OCI-M1 (cell line): ENCODE data around the gene CPEB4.

Experiments
- DNase-seq: peaks from one replicate; lab custom pipeline; 2025; lab: John Stamatoyannopoulos, UW

CPEB4 gene

DNA sequence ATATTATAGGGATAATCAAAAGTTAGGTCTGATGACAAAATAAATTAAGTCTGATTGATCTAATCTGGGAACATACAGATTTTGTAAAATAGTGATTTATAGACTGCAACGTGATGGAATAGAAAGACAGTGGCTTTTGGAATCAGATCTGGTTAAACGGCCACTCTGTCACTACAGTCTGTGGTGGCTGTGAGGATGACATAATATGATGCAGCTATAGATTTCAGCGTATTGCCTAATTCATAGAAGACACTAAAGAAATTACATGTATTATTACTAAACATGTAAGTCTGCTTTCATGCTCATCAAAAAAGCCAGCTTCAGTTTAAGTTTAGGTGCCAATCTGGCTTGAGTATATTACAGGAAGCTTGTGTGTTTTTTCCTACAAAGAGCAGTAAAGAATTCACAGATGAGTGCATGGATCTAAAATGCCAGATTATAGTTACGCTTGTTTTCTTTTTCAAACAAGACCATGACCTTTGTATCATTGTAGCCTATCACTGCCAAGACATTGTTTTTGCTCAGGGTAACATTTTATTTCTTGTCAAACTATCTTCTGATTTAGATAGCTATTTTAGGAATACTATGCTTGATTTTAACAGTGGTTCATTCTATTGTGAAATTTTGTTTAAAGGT lies 25.7 kb downstream of the CPEB4 start:
- DNase-seq: peak; percentile 83

GRCh38 chr5:173915310-173916014 lies 27.3 kb downstream of the CPEB4 start:
- peak; percentile 42 for DNase-seq

GRCh38 chr5:173916233-173916632 lies 28.1 kb downstream of the CPEB4 start:
- DNase-seq: peak; percentile 32

- DNase-seq: peak; percentile 96
Measured at GRCh38 chr5:173917788-173918786, 29.9 kb downstream of the CPEB4 start.

GRCh38 chr5:173919443-173919842 lies 31.3 kb downstream of the CPEB4 start:
- DNase-seq: no peak

GRCh38 chr5:173920024-173920753 lies 32.0 kb downstream of the CPEB4 start:
- DNase-seq: no peak

DNA sequence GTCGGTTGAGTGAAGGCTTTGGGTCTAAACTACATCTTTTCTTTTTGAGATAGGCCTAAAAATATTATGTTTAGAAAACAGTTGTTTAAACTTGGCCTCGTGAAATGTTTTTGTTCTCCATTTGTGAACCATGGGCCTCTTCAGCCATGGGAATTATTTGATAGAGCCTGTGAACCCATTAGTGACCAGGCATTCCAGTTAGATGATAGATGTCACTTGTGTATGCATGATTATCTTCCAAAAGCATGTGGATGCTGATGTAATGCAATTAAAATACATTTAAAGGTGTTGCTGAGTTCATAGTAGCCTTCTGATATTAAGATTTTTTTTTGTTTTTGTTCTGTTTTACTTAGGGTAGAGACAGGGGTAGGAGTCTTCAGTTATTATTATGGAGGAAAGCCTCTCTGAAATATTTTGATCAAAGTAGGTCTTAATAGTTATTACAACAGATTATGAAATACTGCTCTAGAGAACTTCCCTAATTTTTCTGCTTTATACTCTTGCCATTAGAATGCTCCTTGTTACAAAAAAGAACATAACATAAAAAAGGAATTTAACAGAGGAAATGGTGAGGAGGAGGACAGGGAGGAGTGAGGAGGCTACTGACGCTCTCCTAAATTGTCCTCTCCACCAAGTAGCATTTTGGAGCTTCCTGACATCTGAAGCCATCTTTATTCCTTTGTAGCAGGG lies 32.9 kb downstream of the CPEB4 start:
- no peak for DNase-seq

- DNase-seq: no peak
Measured at GRCh38 chr5:173922527-173922926, 34.4 kb downstream of the CPEB4 start.

DNA sequence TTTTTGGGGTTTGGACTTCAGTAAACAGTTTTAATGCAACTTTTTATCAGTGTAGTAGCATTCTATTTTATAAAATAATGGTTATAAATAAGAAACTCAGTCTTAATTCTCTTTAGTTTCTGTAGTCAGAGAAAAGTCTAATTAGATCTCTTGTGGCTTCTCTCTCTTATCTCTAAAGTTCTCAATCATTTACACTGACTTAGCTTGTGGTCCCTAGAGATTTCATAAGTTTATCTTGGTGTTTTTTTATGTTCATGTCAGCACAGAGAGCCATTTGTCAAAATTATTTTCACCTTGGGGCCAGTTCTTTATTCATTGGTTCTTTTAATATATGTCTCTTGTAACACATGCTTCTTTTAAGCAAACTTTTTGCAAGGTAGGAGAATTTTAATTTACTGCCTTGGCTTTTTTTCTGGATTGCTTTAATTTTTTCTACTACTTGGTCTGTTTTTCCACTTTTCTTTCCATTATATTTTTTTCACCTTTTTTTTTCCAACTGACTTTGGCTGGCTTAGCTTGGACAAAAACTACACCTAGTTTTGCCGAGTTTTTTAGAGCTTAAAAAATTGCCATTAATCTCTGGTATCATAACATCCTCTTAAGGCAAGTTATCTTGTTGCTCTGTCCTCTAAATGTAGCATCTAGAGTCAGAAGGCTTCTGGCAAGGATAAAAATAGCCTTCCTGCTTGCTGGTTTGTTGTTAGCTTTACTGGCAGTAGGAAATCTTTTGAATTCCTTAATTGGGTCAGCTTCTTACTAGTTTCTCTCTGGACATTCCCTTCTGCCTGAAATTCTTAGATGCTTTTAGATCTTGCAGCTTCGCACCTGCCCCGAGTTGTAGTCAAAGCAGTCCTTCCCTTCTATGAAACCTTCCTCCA lies 35.3 kb downstream of the CPEB4 start:
- peak; percentile 43 for DNase-seq

DNA sequence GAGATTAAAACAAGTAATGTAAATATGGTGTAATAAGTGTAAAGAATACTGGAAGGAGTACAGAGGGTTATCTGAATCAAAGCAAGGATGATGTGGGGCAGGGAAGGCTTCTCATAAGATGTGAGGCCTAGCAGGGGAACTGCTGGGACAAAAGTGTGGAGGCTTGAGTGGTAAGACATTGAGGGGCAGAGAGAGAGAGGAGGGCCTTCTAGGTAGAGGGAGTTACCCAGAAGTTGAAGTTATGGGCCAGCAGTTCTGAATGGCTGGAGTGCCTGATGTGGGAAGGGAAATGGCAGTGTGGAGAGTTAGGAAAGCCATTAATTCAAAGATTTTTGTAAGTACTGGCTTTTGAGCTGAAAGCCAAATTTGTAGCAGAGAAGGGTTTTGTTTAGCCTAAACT lies 36.8 kb downstream of the CPEB4 start:
- DNase-seq: no peak

DNA sequence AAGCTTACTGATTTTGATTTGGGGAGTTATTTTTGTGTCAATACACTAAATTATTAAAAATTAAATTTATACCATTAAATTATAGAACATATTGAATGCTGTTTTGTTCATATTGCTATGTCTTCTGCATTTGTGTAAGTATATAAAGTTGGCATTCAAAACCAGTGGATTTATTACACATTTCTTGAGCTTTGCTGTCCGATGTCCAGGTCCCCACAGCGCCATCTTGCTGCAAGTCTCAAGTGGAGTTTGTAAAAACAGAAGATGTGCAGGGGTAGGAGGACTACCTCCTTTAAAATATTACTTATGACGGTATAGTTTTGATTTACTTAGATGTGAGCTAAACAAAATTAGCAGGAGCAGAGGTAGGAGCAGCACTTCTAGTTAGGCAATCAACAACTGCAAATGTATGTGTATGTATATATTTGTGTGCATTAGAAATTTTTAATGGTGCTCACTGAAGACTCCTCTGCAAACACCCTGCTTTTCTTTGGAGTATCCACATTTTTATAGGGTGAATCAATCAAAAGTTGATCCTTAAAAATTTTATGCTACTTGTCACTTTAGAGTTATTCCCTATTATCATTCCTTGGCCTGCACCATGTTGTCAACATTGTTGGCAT lies 37.4 kb downstream of the CPEB4 start:
- peak; percentile 72 for DNase-seq

DNA sequence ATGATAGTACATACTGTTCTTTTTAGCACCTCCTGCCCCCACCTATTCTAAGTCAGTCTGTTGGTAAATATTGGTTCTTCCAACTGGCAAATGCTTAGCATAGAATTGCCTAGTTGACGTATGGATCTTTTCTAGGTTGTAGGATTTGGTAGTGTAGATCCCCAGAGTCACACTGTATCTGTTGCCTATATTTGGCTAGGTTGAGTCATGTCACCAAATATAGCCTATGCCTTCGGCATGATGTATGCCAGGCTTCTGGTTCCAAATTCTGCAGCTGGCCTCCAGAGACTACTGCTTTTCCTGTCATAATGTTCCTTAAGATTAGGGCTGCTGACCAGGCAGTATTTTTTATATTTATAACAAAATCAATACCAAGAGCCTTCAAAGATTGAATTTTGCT lies 38.2 kb downstream of the CPEB4 start:
- DNase-seq: no peak

DNA sequence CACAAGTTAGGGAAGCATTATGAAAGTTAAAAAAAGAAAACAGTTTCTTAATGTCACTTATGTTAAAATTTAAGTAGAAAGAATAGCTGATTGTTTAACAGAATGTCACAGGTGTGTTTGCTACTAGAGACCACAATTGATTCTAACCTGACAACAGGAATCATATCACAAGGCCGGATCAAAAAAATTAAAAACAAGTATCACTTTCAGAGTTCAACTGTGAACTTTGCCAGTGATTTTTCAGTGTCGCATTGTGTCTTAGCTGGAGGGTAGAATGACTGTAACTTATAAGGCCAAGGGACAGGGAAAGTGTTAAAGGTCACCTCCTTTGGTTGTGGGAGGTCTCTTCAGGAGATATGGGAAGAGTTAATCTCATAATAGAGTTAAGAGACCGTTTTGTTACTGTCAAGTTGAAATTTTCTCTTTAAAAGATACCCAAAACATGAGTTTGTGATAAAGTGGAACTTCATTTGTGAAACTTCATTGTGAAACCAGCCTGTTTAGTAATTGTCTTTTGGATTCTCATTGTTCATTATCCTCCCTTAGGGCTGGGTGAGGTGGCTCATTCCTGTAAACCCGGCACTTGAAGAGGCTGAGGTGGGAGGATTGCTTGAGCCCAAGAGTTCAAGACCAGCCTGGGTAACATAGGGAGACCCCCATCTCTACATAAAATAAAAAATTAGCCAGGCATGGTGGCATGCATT lies 40.9 kb downstream of the CPEB4 start:
- DNase-seq: no peak

DNA sequence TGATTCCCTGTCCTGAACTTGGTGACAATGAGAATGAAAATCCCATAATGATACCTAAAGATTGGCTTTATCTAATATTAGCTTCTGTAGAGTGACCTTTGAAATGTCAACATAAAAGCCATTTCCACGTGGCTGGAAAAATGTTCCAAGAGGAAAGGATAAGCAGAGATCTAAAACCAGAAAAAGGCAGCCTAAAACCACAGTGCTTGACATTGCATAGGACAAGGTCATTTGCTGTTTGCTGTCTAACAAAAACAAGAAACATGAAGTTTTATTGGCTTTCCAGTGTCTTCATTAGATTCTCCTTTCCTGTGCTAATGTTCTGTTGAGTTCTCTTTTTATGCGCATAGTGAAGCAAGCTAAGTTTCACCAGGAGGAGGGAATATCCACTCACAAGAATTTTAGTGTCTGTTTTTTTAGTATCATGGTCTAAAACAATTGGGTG lies 44.6 kb downstream of the CPEB4 start:
- no peak for DNase-seq

DNA sequence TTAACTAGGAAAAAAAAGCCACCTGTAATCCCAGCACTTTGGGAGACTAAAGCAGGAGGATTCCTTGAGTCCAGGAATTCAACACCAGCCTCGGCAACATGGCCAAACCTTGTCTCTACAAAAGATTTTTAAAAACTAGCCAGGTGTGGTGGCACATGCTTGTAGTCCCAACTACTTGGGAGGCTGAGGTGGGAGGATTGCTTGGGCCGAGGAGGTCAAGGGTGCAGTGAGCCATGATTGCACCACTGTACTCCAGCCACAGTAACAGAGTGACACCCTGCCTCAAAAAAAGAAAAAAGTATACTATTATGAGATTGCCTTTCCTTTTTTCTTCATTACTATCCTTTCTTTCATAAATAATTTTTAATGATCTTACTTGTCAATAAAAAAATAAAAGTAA lies 45.8 kb downstream of the CPEB4 start:
- no peak for DNase-seq

DNA sequence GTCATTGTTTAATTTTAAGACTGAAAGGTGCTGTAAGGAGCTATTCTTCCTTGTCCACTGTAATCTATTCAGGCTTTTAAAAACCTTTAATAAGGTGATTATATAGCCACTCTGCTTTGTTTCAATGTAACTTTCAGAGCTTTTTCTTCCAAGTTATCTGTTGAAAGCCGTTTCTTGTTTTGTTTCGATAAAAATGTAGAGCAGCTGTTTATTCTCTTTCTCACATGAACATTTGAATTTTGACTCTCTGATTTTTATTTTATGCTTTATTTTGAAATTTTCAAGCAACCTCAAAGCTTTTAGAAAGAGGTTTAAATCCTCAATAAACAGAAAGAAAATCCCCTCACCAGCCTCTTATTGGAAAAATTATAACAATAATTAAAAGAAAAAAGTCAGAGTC lies 47.2 kb downstream of the CPEB4 start:
- DNase-seq: no peak

- no peak for DNase-seq
Measured at GRCh38 chr5:173940269-173940668, 52.1 kb downstream of the CPEB4 start.

GRCh38 chr5:173941102-173941501 lies 53.0 kb downstream of the CPEB4 start:
- DNase-seq: no peak

DNA sequence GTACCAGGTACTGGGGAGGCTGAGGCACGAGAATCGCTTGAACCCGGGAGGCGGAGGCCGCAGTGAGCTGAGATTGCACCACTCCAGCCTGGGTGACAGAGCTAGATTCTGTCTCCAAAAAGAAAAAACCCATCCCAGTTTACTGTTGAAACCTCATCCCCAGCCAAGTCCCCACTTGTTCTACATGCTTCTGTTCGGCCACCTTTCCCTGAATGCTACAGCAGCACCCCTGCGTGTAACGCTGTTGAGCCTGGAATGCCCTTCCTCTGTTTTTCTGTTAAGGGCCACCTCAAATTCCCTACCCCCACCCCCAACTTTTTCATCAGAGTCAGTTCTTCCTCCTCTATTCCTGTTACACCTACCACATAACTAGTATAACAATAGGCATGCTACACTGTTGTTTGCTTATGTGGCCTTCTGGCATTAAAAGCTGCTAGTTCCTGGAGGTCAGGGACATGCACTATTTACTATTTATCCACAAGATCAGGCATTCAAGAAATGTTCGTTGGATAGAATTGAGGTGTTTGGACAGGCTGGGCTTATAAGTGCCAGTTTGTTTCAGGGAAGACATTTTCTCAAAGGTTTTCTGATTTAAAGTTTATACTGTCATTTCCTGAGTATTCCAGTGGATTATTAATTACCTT lies 53.7 kb downstream of the CPEB4 start:
- DNase-seq: no peak
